DND-41 (cell line): ENCODE data around the gene SOD1.
A peak's percentile ranks its signal among the peaks of the same experiment; 100 is the strongest.

ENCODE experiments used
- ATAC-seq: fragments of 200-7000 bp; cut with Tn5 transposase; 3 replicates; pipeline ENCODE4 v1.9.1; 2021; ENCODE audit warnings: low read depth; ENCODE audit not compliant: insufficient read depth
- DNase-seq: peaks from one replicate; pipeline ENCODE4 v3.0.0-alpha.2; 2020
- H2AFZ ChIP-seq: 2 replicates; pipeline ENCODE4 v1.6.0; 2012; ENCODE audit warnings: low read depth, low read length
- H3K27ac ChIP-seq: 2 replicates; pipeline ENCODE4 v1.5.1; 2012; ENCODE audit warnings: low read length, inconsistent platforms
- H3K27me3 ChIP-seq: fragments of 200-600 bp; sonication (generic); 2 replicates; pipeline ENCODE4 v1.6.0; 2012; ENCODE audit warnings: low read length, mild to moderate bottlenecking, inconsistent platforms; ENCODE audit not compliant: insufficient read depth, poor library complexity
- H3K36me3 ChIP-seq: 2 replicates; pipeline ENCODE4 v1.5.1; 2012; ENCODE audit warnings: low read length, inconsistent platforms; ENCODE audit not compliant: insufficient read depth
- H3K4me1 ChIP-seq: 2 replicates; pipeline ENCODE4 v1.5.1; 2012; ENCODE audit warnings: mild to moderate bottlenecking, low read length; ENCODE audit not compliant: insufficient read depth
- H3K4me2 ChIP-seq: 2 replicates; pipeline ENCODE4 v1.6.0; 2012; ENCODE audit warnings: mild to moderate bottlenecking, moderate library complexity, low read length, inconsistent platforms; ENCODE audit not compliant: insufficient read depth
- H3K4me3 ChIP-seq, 2 experiments: fragments of 200-600 bp in 1 of 2; shearing (Covaris generic) in 1 of 2; 2 replicates each; pipeline ENCODE4 v1.5.1; 2012 to 2016; ENCODE audit warnings: inconsistent platforms in 2 of 2, low read length in 2 of 2, mild to moderate bottlenecking in 2 of 2, low read depth in 1 of 2, moderate library complexity in 1 of 2
- H3K79me2 ChIP-seq: 2 replicates; pipeline ENCODE4 v1.6.0; 2012; ENCODE audit warnings: low read length, inconsistent platforms; ENCODE audit not compliant: insufficient read depth
- H3K9ac ChIP-seq: 2 replicates; pipeline ENCODE4 v1.6.0; 2012; ENCODE audit warnings: low read depth, mild to moderate bottlenecking, inconsistent platforms, low read length, moderate library complexity
- H3K9me3 ChIP-seq: 2 replicates; pipeline ENCODE4 v1.5.1; 2012; ENCODE audit warnings: low read length, moderate library complexity, mild to moderate bottlenecking, inconsistent platforms; ENCODE audit not compliant: insufficient read depth, severe bottlenecking
- H4K20me1 ChIP-seq: 2 replicates; pipeline ENCODE4 v1.6.0; 2012; ENCODE audit warnings: low read length; ENCODE audit not compliant: insufficient read depth
- CTCF ChIP-seq: IDR thresholded peaks from 2 replicates; pipeline ENCODE4 v1.5.1; 2012; ENCODE audit warnings: borderline replicate concordance, low read length, moderate library complexity, mild to moderate bottlenecking; ENCODE audit not compliant: poor library complexity, severe bottlenecking; ENCODE audit errors: extremely low read depth
- EZH2 ChIP-seq: IDR thresholded peaks from 3 replicates; pipeline ENCODE4 v1.6.1; 2012; ENCODE audit warnings: borderline replicate concordance, low read depth, mild to moderate bottlenecking, moderate library complexity, low read length, inconsistent platforms; ENCODE audit not compliant: severe bottlenecking

Gene SOD1

GRCh38 chr21:31659536-31660258, at the start of gene SOD1:
SOD1 (plus strand) TSS chr21:31659693; CDS start chr21:31659770, 77 bp downstream.
- TF ChIP-seq CTCF = no peak
- no peak for TF ChIP-seq EZH2
- peaks cover 50% of the 10 kb centered on the region for H3K79me2 ChIP-seq
- H3K9me3 ChIP-seq = no peaks in the 10 kb centered on the region
- DNase-seq = peak; percentile 96
- no peaks in the 10 kb centered on the region for H3K27me3 ChIP-seq
- H3K4me3 ChIP-seq = peak within 1 kb of the TSS; percentile 60 to 74; a peak in 3 of 4 replicates
- H3K27ac ChIP-seq = peak within 1 kb of the TSS; percentile 74
- peaks cover 33% of the 10 kb centered on the region; the same call in 1 of the 2 replicates for H4K20me1 ChIP-seq
- H2AFZ ChIP-seq = peak within 1 kb of the TSS; percentile 81
- peak; percentile 94 for ATAC-seq
- H3K9ac ChIP-seq = peak within 1 kb of the TSS; percentile 62
- peaks cover 58% of the 10 kb centered on the region for H3K4me1 ChIP-seq
- peak within 1 kb of the TSS; percentile 62 for H3K4me2 ChIP-seq
- H3K36me3 ChIP-seq = peaks cover 30% of the 10 kb centered on the region

DNA sequence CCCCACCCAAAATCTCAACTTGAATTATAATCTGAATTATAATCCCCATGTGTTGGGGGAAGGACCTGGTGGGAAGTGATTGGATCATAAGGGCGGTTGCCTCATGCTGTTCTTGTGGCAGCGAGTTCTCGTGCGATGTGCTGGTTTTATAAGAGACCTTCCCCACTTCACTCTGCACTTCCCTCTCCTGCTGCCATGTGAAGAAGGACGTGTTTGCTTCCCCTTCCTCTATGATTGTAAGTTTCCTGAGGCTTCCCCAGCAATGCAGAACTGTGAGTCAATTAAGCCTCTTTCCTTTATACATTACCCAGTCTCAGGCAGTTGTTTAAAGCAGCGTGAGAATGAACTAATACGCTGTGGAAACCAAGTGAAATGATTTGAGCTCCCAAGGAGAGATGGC, 48.0 kb upstream of the SOD1 start:
- TF ChIP-seq EZH2 = no peak
- no peak for TF ChIP-seq CTCF
- Histone ChIP-seq H3K9me3 (no peaks in the 10 kb centered on the region), H2AFZ (no peak overlapping the region), H3K4me3 (no peak overlapping the region), H3K27ac (no peak overlapping the region), H4K20me1 (no peaks in the 10 kb centered on the region), H3K9ac (no peak overlapping the region), H3K79me2 (no peaks in the 10 kb centered on the region), H3K36me3 (no peaks in the 10 kb centered on the region), H3K4me2 (no peak overlapping the region), H3K4me1 (no peaks in the 10 kb centered on the region), H3K27me3 (no peaks in the 10 kb centered on the region)
- DNase-seq = no peak
- no peak for ATAC-seq

DNA sequence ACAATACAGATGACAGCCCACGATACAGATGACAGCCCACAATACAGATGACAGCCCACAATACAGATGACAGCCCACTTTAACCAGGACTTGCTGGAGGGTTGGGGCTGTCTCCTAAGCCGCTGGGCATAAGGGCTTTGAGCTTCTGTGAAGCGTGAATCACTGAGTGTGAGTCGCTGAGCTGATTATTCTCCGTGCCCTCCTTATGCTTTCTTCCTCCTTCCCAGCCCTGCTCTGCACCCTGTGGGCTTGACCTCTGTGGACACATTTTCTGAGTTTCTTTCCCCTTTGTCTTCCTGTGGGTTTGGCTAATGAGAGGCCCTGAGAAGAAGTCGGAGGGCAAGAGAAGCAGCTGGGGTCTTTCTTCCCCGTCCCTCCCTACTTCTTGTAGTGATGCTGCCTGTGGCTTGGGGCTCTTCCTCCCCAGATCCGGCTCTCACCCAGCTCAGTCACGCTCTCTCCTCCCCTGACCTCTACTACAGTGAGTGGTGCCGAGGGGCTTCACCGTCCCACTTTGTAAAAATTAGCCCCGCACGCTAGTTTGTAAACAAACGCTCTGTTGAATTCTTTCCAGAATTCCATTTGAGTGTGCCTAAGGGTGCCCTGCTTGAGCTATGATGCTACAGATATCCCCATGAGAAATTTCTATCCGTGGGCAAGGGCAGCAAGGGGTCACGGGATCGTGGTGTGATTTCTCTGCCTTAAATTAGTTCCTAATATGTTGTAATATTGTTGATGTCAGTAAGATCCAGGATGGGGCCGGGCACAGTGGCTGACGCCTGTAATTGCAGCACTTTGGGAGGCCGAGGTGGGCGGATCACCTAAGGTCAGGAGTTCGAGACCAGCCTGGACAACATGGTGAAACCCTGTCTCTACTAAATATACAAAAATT, 46.4 kb upstream of the SOD1 start:
- H3K27me3 ChIP-seq = no peaks in the 10 kb centered on the region
- DNase-seq = no peak
- no peaks in the 10 kb centered on the region for H3K79me2 ChIP-seq
- H4K20me1 ChIP-seq = no peaks in the 10 kb centered on the region
- no peak overlapping the region for H3K4me3 ChIP-seq
- H3K4me1 ChIP-seq = no peaks in the 10 kb centered on the region
- no peak overlapping the region for H3K9ac ChIP-seq
- ATAC-seq = peak; percentile 24; the same call in 1 of the 3 replicates
- no peaks in the 10 kb centered on the region for H3K9me3 ChIP-seq
- TF ChIP-seq EZH2 (no peak), CTCF (no peak)
- H3K27ac ChIP-seq = no peak overlapping the region
- no peak overlapping the region for H3K4me2 ChIP-seq
- H3K36me3 ChIP-seq = no peaks in the 10 kb centered on the region
- no peak overlapping the region for H2AFZ ChIP-seq
